Measurements from ENCODE around the gene ARV1.

ARV1 gene

GRCh38 chr1:230978491-230979388, at the start of gene ARV1, which contains the start of gene TTC13:
Gene ARV1 (plus strand): TSS chr1:230979094. CDS start chr1:230979106, 12 bp downstream.
Gene TTC13 (minus strand): TSS chr1:230978861. CDS start chr1:230978830, 31 bp downstream.
- peak; percentile 96 for DNase-seq

GRCh38 chr1:230930986-230931385, 47.9 kb upstream of the ARV1 start:
- no peak for DNase-seq

- no peak for DNase-seq
These were observed 43.0 kb upstream of the ARV1 start for GRCh38 chr1:230935852-230936251.

GRCh38 chr1:230936475-230936874, 42.4 kb upstream of the ARV1 start:
- no peak for DNase-seq

- DNase-seq: no peak
These were observed 41.5 kb upstream of the ARV1 start for GRCh38 chr1:230937371-230937770.

GRCh38 chr1:230938924-230939368, 39.9 kb upstream of the ARV1 start:
- no peak for DNase-seq

- no peak for DNase-seq
These were observed 38.9 kb upstream of the ARV1 start for GRCh38 chr1:230939806-230940489.

GRCh38 chr1:230940848-230941247, 38.0 kb upstream of the ARV1 start:
- DNase-seq: no peak

GRCh38 chr1:230943048-230943593, 35.8 kb upstream of the ARV1 start:
- DNase-seq: no peak

GRCh38 chr1:230948301-230948700, 30.6 kb upstream of the ARV1 start:
- no peak for DNase-seq

- no peak for DNase-seq
These were observed 30.0 kb upstream of the ARV1 start for GRCh38 chr1:230948903-230949302.

GRCh38 chr1:230950404-230950803, 28.5 kb upstream of the ARV1 start:
- no peak for DNase-seq

GRCh38 chr1:230957580-230957989, 21.3 kb upstream of the ARV1 start:
- DNase-seq: no peak

- no peak for DNase-seq
These were observed 20.5 kb upstream of the ARV1 start for GRCh38 chr1:230958370-230958769.

- no peak for DNase-seq
These were observed 14.0 kb upstream of the ARV1 start for GRCh38 chr1:230964896-230965295.

- no peak for DNase-seq
These were observed 13.4 kb upstream of the ARV1 start for GRCh38 chr1:230965535-230965934.

GRCh38 chr1:230966358-230966873, 12.5 kb upstream of the ARV1 start:
- no peak for DNase-seq

- no peak for DNase-seq
These were observed 8.5 kb upstream of the ARV1 start for GRCh38 chr1:230970432-230970831.

GRCh38 chr1:230971771-230972170, 7.1 kb upstream of the ARV1 start:
- DNase-seq: no peak

- DNase-seq: no peak
These were observed 6.0 kb upstream of the ARV1 start for GRCh38 chr1:230972855-230973271.

- no peak for DNase-seq
These were observed 3.3 kb upstream of the ARV1 start for GRCh38 chr1:230975636-230976035.

- no peak for DNase-seq
These were observed 2.5 kb upstream of the ARV1 start for GRCh38 chr1:230976360-230976759.
